HepG2 (cell line): ENCODE data around the gene PTPRN. TPM values are rescaled to one million over a fixed set of nuclear protein-coding genes. Genes with fewer than 3 reads are reported as not detected.

Experiments used
- ARID4A ChIP-seq: sonication (generic); formaldehyde crosslinking; IDR thresholded peaks from 2 replicates; pipeline ENCODE4 v1.5.0; 2020; ENCODE audit warnings: mild to moderate bottlenecking, missing genetic modification reagents, borderline replicate concordance
- ARNTL ChIP-seq: sonication (generic); formaldehyde crosslinking; IDR thresholded peaks from 2 replicates; pipeline ENCODE4 v1.4.0; 2020; ENCODE audit warnings: mild to moderate bottlenecking, missing genetic modification reagents
- HOMEZ ChIP-seq: IDR thresholded peaks from 2 replicates; pipeline ENCODE4 v1.6.1; 2016; ENCODE audit warnings: low read depth
- MEIS2 ChIP-seq: sonication (generic); formaldehyde crosslinking; IDR thresholded peaks from 2 replicates; pipeline ENCODE4 v1.9.0; 2021; ENCODE audit warnings: mild to moderate bottlenecking, missing genetic modification reagents
- MIER2 ChIP-seq: IDR thresholded peaks from 2 replicates; pipeline ENCODE4 v1.6.1; 2016; ENCODE audit warnings: missing biosample characterization, missing genetic modification reagents
- SMAD3 ChIP-seq: sonication (generic); formaldehyde crosslinking; IDR thresholded peaks from 2 replicates; pipeline ENCODE4 v1.4.0; 2020; ENCODE audit warnings: missing genetic modification reagents
- ZNF770 ChIP-seq: sonication (generic); formaldehyde crosslinking; IDR thresholded peaks from 2 replicates; pipeline ENCODE4 v1.5.0; 2020; ENCODE audit warnings: mild to moderate bottlenecking, missing genetic modification reagents
- polyA plus RNA-seq, 8 experiments: library from polyadenylated mRNA; depleted of rRNA in 3 of 8; stranded (reverse) in 7 of 8; unstranded in 1 of 8; fragments of >200 nt; fragmentation: Illumina TruSeq in 4 of 8; extraction: Trizol in 4 of 8; gene quantifications; 2 replicates each; pipeline versions ENCODE4 v1.2.1 to v1.2.3, GENCODE V29; 2011 to 2016; ENCODE audit warnings: low read depth in 4 of 8, missing spikeins in 1 of 8, mixed read lengths in 1 of 8; ENCODE audit not compliant: insufficient read depth in 1 of 8
- total RNA-seq, 5 experiments: library from RNA; depleted of rRNA; stranded (reverse); fragments of >200 nt; fragmentation: Illumina TruSeq; extraction: Trizol; gene quantifications; 2 replicates each; pipeline ENCODE4 v1.2.3, GENCODE V29; 2016; ENCODE audit warnings: low read depth in 1 of 5
- TF ChIP-seq, protein P1 (sequence below): sonication (generic); formaldehyde crosslinking; IDR thresholded peaks from 2 replicates; pipeline ENCODE4 v1.5.0; 2020; ENCODE audit warnings: missing genetic modification reagents, mild to moderate bottlenecking, borderline replicate concordance
- TF ChIP-seq, protein P2 (sequence below): sonication (generic); formaldehyde crosslinking; IDR thresholded peaks from 2 replicates; pipeline ENCODE4 v1.4.0; 2020; ENCODE audit warnings: missing genetic modification reagents, borderline replicate concordance
- TF ChIP-seq, protein P3 (sequence below): sonication (generic); formaldehyde crosslinking; IDR thresholded peaks from 2 replicates; pipeline ENCODE4; 2020; ENCODE audit warnings: missing genetic modification reagents, mild to moderate bottlenecking, borderline replicate concordance

PTPRN gene
- total and polyA plus RNA-seq, 2 of the 13 experiments (the other 11 are each of a cell fraction or from before 2014, with no cell fraction given): 0.26 TPM; not detected in 1

- TF ChIP-seq, protein P1, sequence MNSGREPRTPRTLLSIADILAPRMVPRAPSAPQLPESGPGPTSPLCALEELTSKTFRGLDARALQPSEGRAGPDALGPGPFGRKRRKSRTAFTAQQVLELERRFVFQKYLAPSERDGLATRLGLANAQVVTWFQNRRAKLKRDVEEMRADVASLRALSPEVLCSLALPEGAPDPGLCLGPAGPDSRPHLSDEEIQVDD (CRISPR knock-in tag): no peak
- TF ChIP-seq MIER2 (CRISPR knock-in tag) (peak; percentile 86), MEIS2 (CRISPR knock-in tag) (peak; percentile 73; the same call in 1 of the 2 replicates), HOMEZ (CRISPR knock-in tag) (0 out of 2 replicates have a peak, but pooled peaks have one; percentile 12), ARNTL (peak; percentile 79), ARID4A (peak; percentile 94), SMAD3 (CRISPR knock-in tag) (peak; percentile 89; the same call in 1 of the 2 replicates), ZNF770 (CRISPR knock-in tag) (peak; percentile 81)
- TF ChIP-seq, protein P2, sequence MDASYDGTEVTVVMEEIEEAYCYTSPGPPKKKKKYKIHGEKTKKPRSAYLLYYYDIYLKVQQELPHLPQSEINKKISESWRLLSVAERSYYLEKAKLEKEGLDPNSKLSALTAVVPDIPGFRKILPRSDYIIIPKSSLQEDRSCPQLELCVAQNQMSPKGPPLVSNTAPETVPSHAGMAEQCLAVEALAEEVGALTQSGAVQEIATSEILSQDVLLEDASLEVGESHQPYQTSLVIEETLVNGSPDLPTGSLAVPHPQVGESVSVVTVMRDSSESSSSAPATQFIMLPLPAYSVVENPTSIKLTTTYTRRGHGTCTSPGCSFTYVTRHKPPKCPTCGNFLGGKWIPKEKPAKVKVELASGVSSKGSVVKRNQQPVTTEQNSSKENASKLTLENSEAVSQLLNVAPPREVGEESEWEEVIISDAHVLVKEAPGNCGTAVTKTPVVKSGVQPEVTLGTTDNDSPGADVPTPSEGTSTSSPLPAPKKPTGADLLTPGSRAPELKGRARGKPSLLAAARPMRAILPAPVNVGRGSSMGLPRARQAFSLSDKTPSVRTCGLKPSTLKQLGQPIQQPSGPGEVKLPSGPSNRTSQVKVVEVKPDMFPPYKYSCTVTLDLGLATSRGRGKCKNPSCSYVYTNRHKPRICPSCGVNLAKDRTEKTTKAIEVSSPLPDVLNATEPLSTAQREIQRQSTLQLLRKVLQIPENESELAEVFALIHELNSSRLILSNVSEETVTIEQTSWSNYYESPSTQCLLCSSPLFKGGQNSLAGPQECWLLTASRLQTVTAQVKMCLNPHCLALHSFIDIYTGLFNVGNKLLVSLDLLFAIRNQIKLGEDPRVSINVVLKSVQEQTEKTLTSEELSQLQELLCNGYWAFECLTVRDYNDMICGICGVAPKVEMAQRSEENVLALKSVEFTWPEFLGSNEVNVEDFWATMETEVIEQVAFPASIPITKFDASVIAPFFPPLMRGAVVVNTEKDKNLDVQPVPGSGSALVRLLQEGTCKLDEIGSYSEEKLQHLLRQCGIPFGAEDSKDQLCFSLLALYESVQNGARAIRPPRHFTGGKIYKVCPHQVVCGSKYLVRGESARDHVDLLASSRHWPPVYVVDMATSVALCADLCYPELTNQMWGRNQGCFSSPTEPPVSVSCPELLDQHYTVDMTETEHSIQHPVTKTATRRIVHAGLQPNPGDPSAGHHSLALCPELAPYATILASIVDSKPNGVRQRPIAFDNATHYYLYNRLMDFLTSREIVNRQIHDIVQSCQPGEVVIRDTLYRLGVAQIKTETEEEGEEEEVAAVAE (CRISPR knock-in tag): peak; percentile 77; the same call in 1 of the 2 replicates
- TF ChIP-seq, protein P3, sequence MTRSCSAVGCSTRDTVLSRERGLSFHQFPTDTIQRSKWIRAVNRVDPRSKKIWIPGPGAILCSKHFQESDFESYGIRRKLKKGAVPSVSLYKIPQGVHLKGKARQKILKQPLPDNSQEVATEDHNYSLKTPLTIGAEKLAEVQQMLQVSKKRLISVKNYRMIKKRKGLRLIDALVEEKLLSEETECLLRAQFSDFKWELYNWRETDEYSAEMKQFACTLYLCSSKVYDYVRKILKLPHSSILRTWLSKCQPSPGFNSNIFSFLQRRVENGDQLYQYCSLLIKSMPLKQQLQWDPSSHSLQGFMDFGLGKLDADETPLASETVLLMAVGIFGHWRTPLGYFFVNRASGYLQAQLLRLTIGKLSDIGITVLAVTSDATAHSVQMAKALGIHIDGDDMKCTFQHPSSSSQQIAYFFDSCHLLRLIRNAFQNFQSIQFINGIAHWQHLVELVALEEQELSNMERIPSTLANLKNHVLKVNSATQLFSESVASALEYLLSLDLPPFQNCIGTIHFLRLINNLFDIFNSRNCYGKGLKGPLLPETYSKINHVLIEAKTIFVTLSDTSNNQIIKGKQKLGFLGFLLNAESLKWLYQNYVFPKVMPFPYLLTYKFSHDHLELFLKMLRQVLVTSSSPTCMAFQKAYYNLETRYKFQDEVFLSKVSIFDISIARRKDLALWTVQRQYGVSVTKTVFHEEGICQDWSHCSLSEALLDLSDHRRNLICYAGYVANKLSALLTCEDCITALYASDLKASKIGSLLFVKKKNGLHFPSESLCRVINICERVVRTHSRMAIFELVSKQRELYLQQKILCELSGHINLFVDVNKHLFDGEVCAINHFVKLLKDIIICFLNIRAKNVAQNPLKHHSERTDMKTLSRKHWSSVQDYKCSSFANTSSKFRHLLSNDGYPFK: no peak; the same call in 1 of the 2 replicates
Observed at GRCh38 chr2:219294356-219295351, 14.5 kb downstream of the PTPRN start (continued).
